T-helper 1 cell (primary cell): ENCODE results near the gene SLC22A5.
"Not testable (repeated sequence)": the region's sequence is repeated elsewhere in the genome, so short reads cannot be mapped to it uniquely, and the experiment has no call there.

Experiments
- DNase-seq, 5 donors: peaks; one replicate each; pipeline ENCODE4 v3.0.0-alpha.2; 2012 to 2020

The SLC22A5 gene

DNA sequence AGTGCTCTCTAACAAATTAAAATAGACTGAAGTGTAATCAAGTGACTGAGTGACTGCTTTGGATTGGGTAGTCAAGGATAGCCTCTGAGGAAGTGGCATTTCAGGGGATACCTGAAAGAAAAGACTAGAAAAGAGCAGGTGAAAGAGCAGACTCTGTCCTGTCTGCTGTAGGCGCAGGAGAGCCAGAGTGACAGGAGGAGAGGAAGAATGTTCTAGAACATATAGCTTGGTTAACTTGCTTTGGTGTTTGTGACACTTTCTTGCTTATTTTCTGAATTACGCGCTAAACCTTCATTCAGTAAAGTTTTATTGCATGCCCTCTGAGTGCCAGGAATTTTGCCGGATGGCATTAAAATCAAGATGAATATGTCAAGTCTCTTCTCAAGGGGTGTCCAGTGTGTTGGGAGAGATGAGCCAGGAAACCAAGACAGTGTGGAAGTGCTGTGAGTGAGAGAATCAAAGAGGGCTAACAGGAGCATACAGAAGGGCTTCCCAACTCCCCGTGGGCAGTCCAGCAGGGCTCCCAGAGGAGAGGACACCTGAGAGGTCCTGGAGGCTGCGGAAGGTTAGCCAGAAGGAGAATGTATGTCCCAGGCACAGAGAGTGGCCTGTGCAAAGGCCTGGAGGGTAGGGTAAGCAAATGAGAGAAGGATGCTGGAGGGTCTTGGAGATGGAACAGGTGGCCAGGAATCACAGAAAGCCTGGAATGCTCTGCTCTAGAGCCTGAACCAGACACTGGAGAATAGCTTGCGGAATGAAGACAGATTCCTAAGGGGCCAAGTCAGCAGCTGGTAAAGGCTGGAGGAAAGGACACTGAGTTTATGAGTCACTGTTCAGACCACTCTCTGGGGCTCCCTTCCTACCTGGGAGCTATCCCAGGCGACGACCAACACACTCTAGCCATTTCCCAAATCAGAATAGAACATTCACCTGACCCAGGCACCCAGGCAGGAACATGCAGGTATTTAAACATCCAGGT is 59.3 kb downstream of the SLC22A5 start:
- DNase-seq, result no peak

DNA sequence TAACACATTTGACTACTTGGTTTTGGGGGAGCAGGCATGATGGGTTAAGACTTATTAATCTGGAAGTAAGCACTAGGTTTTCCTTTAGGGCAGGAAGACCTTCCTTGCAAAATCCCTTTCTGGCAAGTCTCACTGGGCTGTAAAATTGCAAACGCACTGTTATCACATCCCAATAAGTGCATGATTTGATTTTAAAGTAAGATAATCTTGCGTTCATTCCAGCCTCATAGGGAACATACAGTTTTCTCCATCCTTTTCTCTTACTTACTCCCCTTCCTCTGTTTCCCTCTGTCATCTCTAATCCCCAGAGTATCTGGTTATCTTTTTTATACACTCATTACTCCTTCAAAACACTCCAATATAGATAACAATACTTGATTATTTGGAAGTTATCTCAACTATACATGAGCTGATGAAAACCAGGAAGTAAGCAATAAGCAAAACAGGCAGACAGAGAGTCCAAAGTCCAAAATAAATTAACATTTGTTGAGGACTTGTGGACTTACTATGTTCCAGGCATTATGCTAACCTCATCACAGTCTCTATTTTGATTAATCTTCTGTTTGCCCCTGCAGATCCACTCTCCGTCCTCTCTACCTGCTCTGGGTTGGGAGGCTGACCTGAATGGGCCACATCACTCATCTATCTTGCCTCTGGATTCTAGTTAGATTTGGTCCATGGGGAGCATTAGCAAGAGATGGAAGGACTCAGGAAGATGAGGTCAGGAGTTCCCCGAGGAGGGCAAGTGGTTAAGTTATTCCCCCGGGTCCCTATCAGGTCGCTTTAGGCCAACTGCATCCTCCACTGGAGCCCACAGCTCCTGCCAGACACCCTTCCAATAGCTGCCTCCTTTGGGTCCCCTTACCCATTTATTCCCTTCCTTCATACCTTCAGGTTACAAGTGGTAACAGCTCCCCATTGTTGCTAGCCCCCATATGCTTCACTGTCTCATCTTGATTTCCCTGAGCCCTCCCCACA is 60.2 kb downstream of the SLC22A5 start:
- no peak for DNase-seq

DNA sequence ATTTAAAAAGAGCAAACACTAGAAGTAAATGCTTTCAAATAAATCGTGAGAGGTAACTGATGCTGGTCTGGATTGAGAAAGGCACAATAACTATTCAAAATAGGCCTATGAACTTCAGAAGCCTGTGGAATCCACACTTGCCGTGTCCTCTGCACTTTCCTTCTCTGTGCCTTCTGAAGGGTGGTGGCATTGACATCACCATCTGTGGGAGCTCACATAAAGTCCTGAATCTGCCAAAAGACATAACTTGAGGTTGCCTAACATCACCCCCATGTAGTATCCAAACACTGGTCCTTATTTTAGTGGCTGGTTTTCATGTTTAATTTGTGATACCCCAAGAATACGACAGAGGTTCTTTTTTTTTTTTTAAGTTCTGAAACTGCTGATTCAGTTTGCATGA is 61.2 kb downstream of the SLC22A5 start:
- no peak for DNase-seq

DNA sequence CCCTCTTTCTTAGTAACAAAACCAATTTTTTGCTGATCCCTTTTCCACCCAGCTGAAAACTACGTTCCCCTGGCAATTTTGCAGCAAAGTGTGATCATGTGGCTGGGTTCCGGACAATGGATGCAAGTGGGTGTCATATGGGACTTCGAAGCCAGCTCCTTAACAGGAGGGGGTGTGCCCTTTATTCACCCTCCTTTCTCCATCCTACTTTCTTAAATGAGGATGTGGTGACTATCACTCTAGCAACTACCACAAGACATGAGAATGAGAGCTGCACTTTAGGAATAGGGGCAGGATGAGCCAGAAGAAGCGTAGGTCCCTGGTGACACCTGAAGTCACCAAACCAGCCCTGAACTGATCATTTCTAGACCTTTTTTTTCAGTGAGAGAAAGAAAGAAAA is 62.1 kb downstream of the SLC22A5 start:
- DNase-seq, result no peak

DNA sequence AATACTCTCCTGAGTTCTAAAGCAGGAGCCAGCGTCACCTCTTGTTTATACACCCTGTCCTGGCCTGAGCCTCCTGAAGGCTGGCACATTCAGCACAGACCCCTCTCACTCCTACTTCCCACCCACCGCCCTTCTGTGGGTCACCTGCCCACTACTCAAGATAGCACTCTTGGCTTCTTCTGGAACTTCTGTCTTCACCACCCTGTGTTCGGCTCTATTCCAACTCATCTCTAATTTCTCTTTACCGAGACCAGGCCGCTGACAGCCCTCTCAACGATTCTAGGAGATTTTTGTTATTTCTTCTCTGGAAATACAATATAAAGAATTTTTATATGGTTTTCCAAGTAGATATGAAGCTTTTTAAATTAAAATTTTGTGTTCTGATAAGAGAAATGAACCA is 63.6 kb downstream of the SLC22A5 start:
- DNase-seq, result no peak

DNA sequence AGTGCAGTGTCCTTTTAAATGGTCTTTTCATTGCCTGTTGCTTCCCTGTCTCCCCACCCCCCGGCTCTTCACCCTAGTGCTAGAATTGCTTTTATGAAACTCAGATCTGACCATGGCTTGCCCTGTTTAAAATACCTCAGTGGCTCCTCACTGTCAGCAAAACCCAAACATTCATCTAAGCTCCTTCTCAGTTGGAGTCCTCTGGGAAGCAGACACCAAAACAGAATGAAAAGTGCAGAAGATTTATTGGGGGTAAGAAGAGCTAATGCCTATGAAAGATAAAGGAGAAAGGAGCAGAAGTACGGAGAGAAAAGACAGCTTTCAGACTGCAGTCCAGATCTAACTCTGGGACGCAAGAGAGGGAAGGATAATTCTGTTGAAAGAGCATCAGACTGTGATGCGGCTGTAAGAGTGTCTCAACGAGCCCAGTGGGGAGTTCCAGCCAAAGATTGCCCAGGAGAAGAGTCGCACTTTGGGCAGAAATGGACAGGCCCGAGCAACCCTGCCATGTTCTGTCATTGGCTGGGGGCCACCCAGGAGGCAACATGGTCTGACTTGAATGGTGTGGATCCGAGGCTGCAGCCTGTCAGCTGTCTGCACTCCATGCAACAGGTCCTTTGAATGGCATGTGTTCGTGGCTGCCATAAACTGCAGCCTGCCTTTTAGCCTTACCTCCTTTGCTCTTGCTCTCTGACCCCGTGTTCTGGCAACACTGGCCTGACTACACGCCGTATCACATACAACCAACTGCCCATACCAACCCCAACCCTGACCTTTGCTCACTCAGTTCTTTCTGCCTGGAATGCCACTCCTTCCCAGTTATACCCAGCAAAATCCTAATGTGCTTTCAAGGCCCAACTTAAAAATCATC is 65.1 kb downstream of the SLC22A5 start:
- no peak for DNase-seq

DNA sequence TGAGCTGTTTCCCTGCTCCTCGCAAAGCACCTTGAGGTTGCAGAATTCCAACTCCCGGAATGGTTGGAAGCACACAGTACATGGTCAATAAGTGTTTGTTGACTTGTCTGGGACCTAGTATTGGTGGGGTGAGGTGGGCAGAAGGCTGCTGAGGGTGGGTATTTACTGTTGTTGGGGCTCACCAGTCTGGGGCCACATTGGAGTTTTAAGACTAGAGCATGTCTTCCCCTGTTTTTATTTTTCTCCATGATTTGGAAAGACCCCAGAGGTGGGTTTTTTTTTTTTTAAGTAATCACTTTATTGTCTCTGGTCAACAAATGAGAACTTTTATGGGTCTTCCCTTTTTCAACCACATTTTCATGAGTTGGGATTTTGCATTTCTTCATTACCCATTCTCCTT is 65.9 kb downstream of the SLC22A5 start:
- no peak for DNase-seq

DNA sequence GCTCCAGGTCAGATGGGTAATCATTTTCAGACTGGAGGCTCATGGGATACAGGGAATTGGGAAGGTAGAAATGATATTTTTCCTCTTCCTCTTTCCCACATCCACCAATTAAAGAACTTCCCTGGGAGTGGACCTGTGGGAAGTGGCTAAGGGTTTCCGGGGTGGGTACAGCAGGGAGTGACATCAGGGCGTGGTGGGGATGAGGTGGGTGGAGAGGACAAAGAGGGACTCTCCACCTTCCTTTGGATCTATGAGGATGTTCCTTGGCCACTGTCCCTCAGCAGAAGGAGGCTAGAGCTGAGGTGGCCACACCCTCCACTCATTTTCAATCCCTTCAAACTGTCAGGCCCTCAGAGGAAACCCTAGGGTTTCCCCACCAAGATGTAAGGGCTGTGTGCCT is 66.4 kb downstream of the SLC22A5 start:
- DNase-seq, result no peak

DNA sequence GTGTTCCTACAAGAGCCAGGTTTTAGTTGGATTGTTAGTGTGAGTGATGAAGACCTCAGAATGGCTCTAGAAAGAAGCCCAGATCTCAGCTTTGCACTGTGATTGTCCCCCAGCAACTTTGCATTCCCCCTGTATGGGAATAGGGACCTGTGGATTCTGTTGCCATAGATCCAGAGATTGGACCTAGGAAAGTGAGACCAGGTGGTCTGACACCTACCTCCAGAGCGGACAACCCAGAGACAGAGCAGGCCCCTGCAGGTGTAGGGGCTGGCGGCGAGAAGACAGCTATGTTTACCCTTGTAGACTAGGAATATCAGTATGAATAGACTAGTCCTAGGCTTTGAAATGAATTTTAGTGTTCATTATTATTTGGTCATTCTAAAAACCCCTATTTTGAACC is 67.4 kb downstream of the SLC22A5 start:
- DNase-seq, result no peak

DNA sequence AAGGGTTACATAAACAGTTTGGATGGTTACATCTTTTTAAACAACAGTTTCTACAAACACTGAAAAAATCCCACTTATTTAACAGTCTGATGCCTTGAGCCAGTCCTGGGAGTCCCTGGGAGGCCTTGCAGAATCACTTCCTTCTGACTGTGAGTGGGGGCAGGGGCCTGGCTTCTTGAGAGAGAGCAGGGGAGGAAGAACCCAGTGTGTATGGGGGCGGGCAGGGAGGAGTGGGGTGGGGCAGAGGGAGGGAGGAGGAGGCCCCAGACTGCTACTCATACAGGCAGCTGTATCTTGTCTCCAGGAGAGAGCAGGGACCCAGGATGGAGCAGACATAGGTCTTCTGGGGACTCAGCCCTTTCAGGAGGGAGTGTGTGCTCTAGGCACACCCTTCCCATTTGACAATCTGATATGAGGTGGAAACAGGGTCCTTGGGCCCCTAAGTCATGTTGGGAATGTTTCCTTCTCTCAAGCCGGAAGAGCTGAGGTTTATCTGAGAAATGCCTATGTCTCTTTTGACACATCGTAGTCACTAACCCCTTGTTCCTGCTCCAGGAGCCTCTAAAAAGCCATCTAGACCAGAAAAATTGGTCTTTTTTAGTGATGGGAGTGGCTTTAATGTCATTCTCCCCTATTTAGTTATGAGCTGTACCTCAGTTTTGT is 68.2 kb downstream of the SLC22A5 start:
- DNase-seq, result peak; percentile 20 to 81 (median 39)

DNA sequence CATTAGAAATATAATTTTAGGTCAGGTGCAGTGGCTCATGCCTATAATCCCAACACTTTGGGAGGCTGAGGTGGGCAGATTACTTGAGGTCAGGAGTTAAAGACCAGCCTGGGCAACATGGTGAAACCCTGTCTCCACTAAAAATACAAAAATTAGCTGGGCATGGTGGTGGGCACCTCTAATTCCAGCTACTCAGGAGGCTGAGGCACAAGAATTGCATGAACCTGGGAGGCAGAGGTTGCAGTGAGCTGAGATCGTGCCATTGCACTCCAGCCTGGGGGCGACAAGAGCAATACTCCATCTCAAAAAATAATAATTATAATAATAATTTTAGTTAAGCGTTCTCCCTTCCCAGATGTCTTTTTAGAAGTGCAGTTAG is 68.7 kb downstream of the SLC22A5 start:
- DNase-seq, result not testable (repeated sequence)

DNA sequence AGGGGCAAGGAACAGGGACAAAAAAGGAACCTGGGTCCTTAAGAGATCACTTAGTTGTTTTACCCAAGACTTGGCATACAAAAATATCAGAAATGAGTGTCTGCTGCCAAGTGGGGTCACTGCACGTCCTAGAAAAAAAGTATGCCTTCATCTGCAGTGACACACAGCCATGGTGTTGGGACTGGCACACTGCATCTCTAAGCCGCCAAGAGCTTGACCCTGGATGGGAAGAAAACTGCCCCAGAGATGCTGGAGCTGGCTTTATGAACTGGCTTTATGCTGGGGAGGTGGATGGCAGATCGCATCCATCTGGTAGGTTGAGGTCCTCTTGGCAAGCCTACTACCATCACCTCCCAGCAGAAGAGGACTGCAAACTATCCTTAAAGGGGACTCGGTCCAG is 69.4 kb downstream of the SLC22A5 start:
- DNase-seq, result no peak

DNA sequence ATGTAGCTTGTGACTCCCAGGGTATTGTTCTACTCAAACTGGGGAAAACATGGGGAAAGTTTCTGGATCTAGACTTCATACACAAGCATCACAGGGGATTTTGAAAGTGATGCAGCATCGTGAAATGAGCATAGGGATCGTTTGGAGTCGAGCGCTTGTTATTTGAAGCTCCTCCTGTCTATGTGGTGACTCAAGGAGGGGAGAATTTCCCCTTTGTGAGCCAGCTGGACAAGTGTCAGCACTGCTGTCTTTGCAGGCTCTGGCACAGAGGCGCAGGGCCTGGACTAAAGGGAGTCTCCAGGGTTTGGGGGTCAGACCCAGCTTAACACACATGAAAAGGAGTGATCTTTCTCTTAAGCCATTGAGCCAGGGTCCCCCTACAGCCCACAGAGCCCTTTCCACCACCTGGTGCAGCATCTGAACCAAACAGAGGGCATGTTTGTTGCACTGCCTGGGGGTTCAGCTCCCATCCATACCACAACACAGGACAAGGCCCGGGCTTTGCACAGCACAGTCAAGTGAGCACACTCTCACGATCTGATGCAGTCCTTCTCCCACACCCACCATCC is 70.1 kb downstream of the SLC22A5 start:
- DNase-seq, result no peak

DNA sequence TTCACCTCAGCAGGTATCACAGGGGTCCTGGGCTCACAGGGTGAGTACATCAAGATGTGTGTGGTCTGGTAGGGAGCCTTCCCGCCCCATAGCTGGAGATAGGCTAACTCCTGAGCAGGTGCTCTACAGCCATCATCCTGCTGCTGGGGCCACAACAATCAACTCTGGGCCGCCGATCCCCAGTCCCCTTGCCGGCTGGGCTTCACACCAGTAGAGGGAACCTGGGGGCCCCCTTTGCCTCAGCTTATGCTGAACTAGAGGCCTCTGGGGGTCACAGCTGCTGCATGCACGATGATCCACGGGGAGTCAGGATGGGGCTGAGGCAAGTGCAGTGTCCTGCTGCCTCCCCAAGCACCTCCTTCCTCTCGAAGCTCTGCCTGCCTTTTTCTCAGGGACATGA is 74.6 kb downstream of the SLC22A5 start:
- DNase-seq, result no peak
